SH-SY5Y (cell line): ENCODE results near the gene WSCD1.

Source experiments
- GATA2 ChIP-seq: IDR thresholded peaks from 2 replicates; pipeline ENCODE4 v1.6.1; 2011; ENCODE audit warnings: mild to moderate bottlenecking, low read depth, low read length
- GATA3 ChIP-seq: IDR thresholded peaks from 2 replicates; pipeline ENCODE4 v1.6.1; 2011; ENCODE audit warnings: low read depth, mild to moderate bottlenecking, low read length, moderate library complexity

- no peak for TF ChIP-seq GATA2
- TF ChIP-seq GATA3, result no peak
These were observed 39.9 kb downstream of the WSCD1 start for GRCh38 chr17:6110088-6110487.
